SU-DHL-6 (cell line): ENCODE measurements around the gene SH2D1B.

Source experiments
- H2AFZ ChIP-seq: fragments of 200-600 bp; sonication (generic); 2 replicates; pipeline ENCODE4 v1.6.1; 2014; ENCODE audit warnings: low read depth, mild to moderate bottlenecking, moderate library complexity, mixed read lengths, antibody characterized with exemption, low read length; ENCODE audit not compliant: severe bottlenecking
- H3F3A ChIP-seq: fragments of 200-600 bp; shearing (Covaris generic); 2 replicates; pipeline ENCODE4 v1.6.0; 2016; ENCODE audit warnings: antibody characterized with exemption, mild to moderate bottlenecking; ENCODE audit not compliant: insufficient read depth
- H3K27ac ChIP-seq: fragments of 200-600 bp; sonication (generic); 2 replicates; pipeline ENCODE4 v1.5.1; 2016; ENCODE audit warnings: low read depth, mild to moderate bottlenecking, low read length, moderate library complexity, mixed read lengths
- H3K27me3 ChIP-seq: fragments of 200-600 bp; sonication (generic), shearing (Covaris generic); 2 replicates; pipeline ENCODE4 v1.6.0; 2014; ENCODE audit warnings: mild to moderate bottlenecking, low read length
- H3K36me3 ChIP-seq: fragments of 200-600 bp; sonication (generic); 2 replicates; pipeline ENCODE4 v1.6.1; 2014; ENCODE audit warnings: mild to moderate bottlenecking, low read length, mixed read lengths
- H3K4me2 ChIP-seq: fragments of 300-600, 200-600 bp; shearing (Covaris generic), sonication (generic); 2 replicates; pipeline ENCODE4 v1.6.0; 2014; ENCODE audit warnings: low read length, low read depth, mild to moderate bottlenecking; ENCODE audit not compliant: poor library complexity, severe bottlenecking
- H3K4me3 ChIP-seq: fragments of 200-600 bp; sonication (generic); 2 replicates; pipeline ENCODE4 v1.5.1; 2014; ENCODE audit warnings: antibody characterized with exemption, low read length, mild to moderate bottlenecking, mixed read lengths; ENCODE audit not compliant: insufficient read depth, poor library complexity, severe bottlenecking
- H3K79me2 ChIP-seq: fragments of 200-600 bp; sonication (generic); 2 replicates; pipeline ENCODE4 v1.6.1; 2014; ENCODE audit warnings: mild to moderate bottlenecking, low read length, moderate library complexity; ENCODE audit not compliant: insufficient read depth
- H3K9ac ChIP-seq: fragments of 200-600 bp; sonication (generic); 2 replicates; pipeline ENCODE4 v1.7.0; 2014; ENCODE audit warnings: mild to moderate bottlenecking, low read length
- H3K9me2 ChIP-seq: fragments of 200-600 bp; sonication (generic); replicated peaks from 2 replicates; pipeline ENCODE4 v1.6.1; 2014; ENCODE audit warnings: low read length; ENCODE audit not compliant: insufficient read depth
- H3K9me3 ChIP-seq: fragments of 200-600 bp; sonication (generic); 2 replicates; pipeline ENCODE4 v1.6.1; 2014; ENCODE audit warnings: low read length, mixed read lengths; ENCODE audit not compliant: insufficient read depth
- H4K20me1 ChIP-seq: fragments of 200-600 bp; sonication (generic); 2 replicates; pipeline ENCODE4 v1.6.1; 2014; ENCODE audit warnings: low read depth, mild to moderate bottlenecking, antibody characterized with exemption, low read length, moderate library complexity, mixed read lengths
- EZH2phosphoT487 ChIP-seq: fragments of 200-600 bp; sonication (generic), shearing (Covaris generic); conservative IDR thresholded peaks from 2 replicates; pipeline ENCODE4 v1.6.1; 2018; ENCODE audit warnings: mild to moderate bottlenecking, antibody characterized with exemption, low read length, moderate library complexity, mixed read lengths
- TF ChIP-seq, protein P1 (sequence below): fragments of 200-600 bp; sonication (generic); IDR thresholded peaks from one replicate; pipeline ENCODE4 v1.5.1; 2017; ENCODE audit warnings: antibody characterized with exemption, mild to moderate bottlenecking, low read length, moderate library complexity; ENCODE audit not compliant: insufficient read depth, poor library complexity, severe bottlenecking

SH2D1B gene

DNA sequence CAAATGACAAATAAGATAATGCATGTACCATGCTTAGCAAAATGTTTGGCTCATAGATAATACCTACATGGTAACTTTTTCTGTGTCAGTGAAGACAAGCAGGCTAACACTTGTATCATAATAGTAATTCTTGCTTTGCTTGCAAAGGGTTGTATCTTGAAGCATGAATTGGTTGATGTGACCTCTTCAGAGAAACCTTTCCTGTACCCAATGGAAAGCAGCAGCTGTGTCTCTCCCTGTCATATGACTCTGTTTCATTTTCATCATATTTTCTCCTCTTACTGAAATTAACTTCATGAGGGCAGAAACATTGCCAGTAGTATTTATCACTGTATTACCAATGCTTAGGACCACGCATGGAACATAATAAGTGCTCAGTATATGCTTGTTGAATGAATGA lies 4.4 kb downstream of the SH2D1B start:
- no peaks in the 10 kb centered on the region for H3K79me2 ChIP-seq
- no peak overlapping the region for H3K4me3 ChIP-seq
- H3K27ac ChIP-seq: no peak overlapping the region
- TF ChIP-seq EZH2phosphoT487: no peak
- TF ChIP-seq, protein P1, sequence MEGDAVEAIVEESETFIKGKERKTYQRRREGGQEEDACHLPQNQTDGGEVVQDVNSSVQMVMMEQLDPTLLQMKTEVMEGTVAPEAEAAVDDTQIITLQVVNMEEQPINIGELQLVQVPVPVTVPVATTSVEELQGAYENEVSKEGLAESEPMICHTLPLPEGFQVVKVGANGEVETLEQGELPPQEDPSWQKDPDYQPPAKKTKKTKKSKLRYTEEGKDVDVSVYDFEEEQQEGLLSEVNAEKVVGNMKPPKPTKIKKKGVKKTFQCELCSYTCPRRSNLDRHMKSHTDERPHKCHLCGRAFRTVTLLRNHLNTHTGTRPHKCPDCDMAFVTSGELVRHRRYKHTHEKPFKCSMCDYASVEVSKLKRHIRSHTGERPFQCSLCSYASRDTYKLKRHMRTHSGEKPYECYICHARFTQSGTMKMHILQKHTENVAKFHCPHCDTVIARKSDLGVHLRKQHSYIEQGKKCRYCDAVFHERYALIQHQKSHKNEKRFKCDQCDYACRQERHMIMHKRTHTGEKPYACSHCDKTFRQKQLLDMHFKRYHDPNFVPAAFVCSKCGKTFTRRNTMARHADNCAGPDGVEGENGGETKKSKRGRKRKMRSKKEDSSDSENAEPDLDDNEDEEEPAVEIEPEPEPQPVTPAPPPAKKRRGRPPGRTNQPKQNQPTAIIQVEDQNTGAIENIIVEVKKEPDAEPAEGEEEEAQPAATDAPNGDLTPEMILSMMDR: no peak
- H3K9me3 ChIP-seq: no peaks in the 10 kb centered on the region
- no peaks in the 10 kb centered on the region for H3K36me3 ChIP-seq
- no peaks in the 10 kb centered on the region for H3K27me3 ChIP-seq
- H3K9me2 ChIP-seq: no peaks in the 10 kb centered on the region
- H3K9ac ChIP-seq: no peak overlapping the region
- no peak overlapping the region for H3K4me2 ChIP-seq
- no peak overlapping the region for H2AFZ ChIP-seq
- no peaks in the 10 kb centered on the region for H4K20me1 ChIP-seq
- H3F3A ChIP-seq: no peaks in the 10 kb centered on the region

DNA sequence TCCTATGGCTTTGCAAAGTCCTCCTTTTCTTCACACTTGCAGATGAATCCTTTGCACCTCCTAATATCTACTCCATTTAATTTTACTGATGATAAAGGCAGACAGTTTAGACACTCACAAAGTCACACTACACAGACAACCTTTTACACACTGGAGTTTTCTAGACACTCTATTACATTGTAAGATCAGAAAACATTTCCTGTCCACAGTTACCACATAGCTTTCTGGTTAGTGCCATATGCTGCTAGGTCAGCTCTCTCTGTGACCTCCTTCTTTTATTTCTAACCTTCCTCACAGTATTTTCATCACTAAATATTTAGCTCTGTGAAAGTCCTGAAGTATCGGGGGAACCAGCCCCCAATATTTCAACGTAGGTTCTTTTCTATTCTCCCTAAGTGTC lies 5.1 kb downstream of the SH2D1B start:
- H3K36me3 ChIP-seq: no peaks in the 10 kb centered on the region
- no peaks in the 10 kb centered on the region for H3K27me3 ChIP-seq
- H3K4me3 ChIP-seq: no peak overlapping the region
- no peak overlapping the region for H2AFZ ChIP-seq
- H3K9ac ChIP-seq: no peak overlapping the region
- H3K9me3 ChIP-seq: no peaks in the 10 kb centered on the region
- no peak overlapping the region for H3K27ac ChIP-seq
- H3K9me2 ChIP-seq: no peaks in the 10 kb centered on the region
- no peak overlapping the region for H3K4me2 ChIP-seq
- no peaks in the 10 kb centered on the region for H4K20me1 ChIP-seq
- H3K79me2 ChIP-seq: no peaks in the 10 kb centered on the region
- no peaks in the 10 kb centered on the region for H3F3A ChIP-seq
- TF ChIP-seq, protein P1: no peak

GRCh38 chr1:162405800-162406199 lies 6.1 kb downstream of the SH2D1B start:
- Histone ChIP-seq H3K4me2 (no peak overlapping the region), H3K9ac (no peak overlapping the region), H3K27ac (no peak overlapping the region), H3K36me3 (no peaks in the 10 kb centered on the region), H3K9me3 (no peaks in the 10 kb centered on the region), H2AFZ (no peak overlapping the region), H3K4me3 (no peak overlapping the region), H3K9me2 (no peaks in the 10 kb centered on the region), H3K27me3 (no peaks in the 10 kb centered on the region), H3F3A (no peaks in the 10 kb centered on the region), H3K79me2 (no peaks in the 10 kb centered on the region), H4K20me1 (no peaks in the 10 kb centered on the region)
- no peak for TF ChIP-seq EZH2phosphoT487
- TF ChIP-seq, protein P1: no peak
